Stomach (tissue), 4 donors: Measurements from ENCODE around the gene SMTNL1.

ENCODE experiments used
- EP300 ChIP-seq: sonication (generic); formaldehyde crosslinking; IDR thresholded peaks from one replicate; pipeline ENCODE4 v1.6.1; 2017; ENCODE audit warnings: antibody characterized with exemption
- TF ChIP-seq, protein P1 (sequence below), 7 experiments: fragments of 450-650 bp in 4 of 7; fragments of 200-600 bp in 3 of 7; sonication (generic) in 3 of 7; IDR thresholded peaks; one replicate each; pipeline ENCODE4 v1.5.1; 2016 to 2019; ENCODE audit warnings: antibody characterized with exemption in 7 of 7, control low read depth in 2 of 7, mild to moderate bottlenecking in 1 of 7

- TF ChIP-seq, protein P1, sequence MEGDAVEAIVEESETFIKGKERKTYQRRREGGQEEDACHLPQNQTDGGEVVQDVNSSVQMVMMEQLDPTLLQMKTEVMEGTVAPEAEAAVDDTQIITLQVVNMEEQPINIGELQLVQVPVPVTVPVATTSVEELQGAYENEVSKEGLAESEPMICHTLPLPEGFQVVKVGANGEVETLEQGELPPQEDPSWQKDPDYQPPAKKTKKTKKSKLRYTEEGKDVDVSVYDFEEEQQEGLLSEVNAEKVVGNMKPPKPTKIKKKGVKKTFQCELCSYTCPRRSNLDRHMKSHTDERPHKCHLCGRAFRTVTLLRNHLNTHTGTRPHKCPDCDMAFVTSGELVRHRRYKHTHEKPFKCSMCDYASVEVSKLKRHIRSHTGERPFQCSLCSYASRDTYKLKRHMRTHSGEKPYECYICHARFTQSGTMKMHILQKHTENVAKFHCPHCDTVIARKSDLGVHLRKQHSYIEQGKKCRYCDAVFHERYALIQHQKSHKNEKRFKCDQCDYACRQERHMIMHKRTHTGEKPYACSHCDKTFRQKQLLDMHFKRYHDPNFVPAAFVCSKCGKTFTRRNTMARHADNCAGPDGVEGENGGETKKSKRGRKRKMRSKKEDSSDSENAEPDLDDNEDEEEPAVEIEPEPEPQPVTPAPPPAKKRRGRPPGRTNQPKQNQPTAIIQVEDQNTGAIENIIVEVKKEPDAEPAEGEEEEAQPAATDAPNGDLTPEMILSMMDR (IDR thresholded peaks at IDR 0.05): no peak
- TF ChIP-seq EP300: no peak
These were observed 30.9 kb upstream of the SMTNL1 start for GRCh38 chr11:57506522-57506921.
